Adrenal gland (tissue), 5 donors: Measurements from ENCODE around the gene CTPS2.

Experiments
- CTCF ChIP-seq, 6 experiments: fragments of 450-650 bp in 4 of 6; fragments of 200-600 bp in 2 of 6; sonication (generic) in 1 of 6; IDR thresholded peaks; 1 replicate in 5 of 6; 2 replicates in 1 of 6; pipeline versions ENCODE4 v1.5.1 to v1.8.0; 2016 to 2021; ENCODE audit warnings: antibody characterized with exemption in 6 of 6, mild to moderate bottlenecking in 2 of 6, moderate library complexity in 1 of 6
- POLR2A ChIP-seq, 2 donors: fragments of 450-650 bp; IDR thresholded peaks; one replicate each; pipeline ENCODE4 v1.6.1; 2017; ENCODE audit warnings: antibody characterized with exemption in 2 of 2, mild to moderate bottlenecking in 2 of 2, moderate library complexity in 1 of 2
- donor health status: DM: no; HTN: no; CAD: no.

- TF ChIP-seq CTCF (IDR thresholded peaks at IDR 0.05) = no peak
- TF ChIP-seq POLR2A (IDR thresholded peaks at IDR 0.05) = no peak
Measured at GRCh38 chrX:16666541-16666940, 45.9 kb downstream of the CTPS2 start.
